HG03520 (cell line): Measurements from ENCODE around the gene CYP11A1.

Source experiments
- ATAC-seq: cut with Tn5 transposase; IDR thresholded peaks from one replicate; pipeline ENCODE4 v1.9.1; 2021; ENCODE audit warnings: mild to moderate bottlenecking, moderate library complexity; ENCODE audit not compliant: unreplicated experiment

The CYP11A1 gene

GRCh38 chr15:74367296-74367854 lies at the start of gene CYP11A1:
CYP11A1 (minus strand) TSS chr15:74367646; CDS start chr15:74367585, 61 bp downstream.
- no peak for ATAC-seq

GRCh38 chr15:74417225-74417624 lies 49.8 kb upstream of the CYP11A1 start:
- ATAC-seq = no peak

GRCh38 chr15:74415966-74416916 lies 48.8 kb upstream of the CYP11A1 start:
- ATAC-seq = no peak

- no peak for ATAC-seq
Observed at GRCh38 chr15:74414603-74415338, 47.3 kb upstream of the CYP11A1 start.

GRCh38 chr15:74414081-74414580 lies 46.7 kb upstream of the CYP11A1 start:
- ATAC-seq = no peak

- no peak for ATAC-seq
Observed at GRCh38 chr15:74413350-74414080, 46.1 kb upstream of the CYP11A1 start.

GRCh38 chr15:74412159-74412558 lies 44.7 kb upstream of the CYP11A1 start:
- ATAC-seq = no peak

- no peak for ATAC-seq
Observed at GRCh38 chr15:74411686-74412085, 44.2 kb upstream of the CYP11A1 start.

GRCh38 chr15:74410502-74410901 lies 43.1 kb upstream of the CYP11A1 start:
- no peak for ATAC-seq

- ATAC-seq = no peak
Observed at GRCh38 chr15:74409225-74409624, 41.8 kb upstream of the CYP11A1 start.

GRCh38 chr15:74408815-74409214 lies 41.4 kb upstream of the CYP11A1 start:
- no peak for ATAC-seq

- ATAC-seq = no peak
Observed at GRCh38 chr15:74408385-74408784, 40.9 kb upstream of the CYP11A1 start.

- ATAC-seq = no peak
Observed at GRCh38 chr15:74406992-74407705, 39.7 kb upstream of the CYP11A1 start.

- no peak for ATAC-seq
Observed at GRCh38 chr15:74406517-74406916, 39.1 kb upstream of the CYP11A1 start.

GRCh38 chr15:74405823-74406222 lies 38.4 kb upstream of the CYP11A1 start:
- no peak for ATAC-seq

GRCh38 chr15:74403991-74404563 lies 36.6 kb upstream of the CYP11A1 start:
- ATAC-seq = no peak

GRCh38 chr15:74403588-74403919 lies 36.1 kb upstream of the CYP11A1 start:
- no peak for ATAC-seq

GRCh38 chr15:74402873-74403587 lies 35.6 kb upstream of the CYP11A1 start:
- ATAC-seq = no peak

- no peak for ATAC-seq
Observed at GRCh38 chr15:74402337-74402841, 34.9 kb upstream of the CYP11A1 start.
